ENCODE data around the gene RUNX3.

The RUNX3 gene

DNA sequence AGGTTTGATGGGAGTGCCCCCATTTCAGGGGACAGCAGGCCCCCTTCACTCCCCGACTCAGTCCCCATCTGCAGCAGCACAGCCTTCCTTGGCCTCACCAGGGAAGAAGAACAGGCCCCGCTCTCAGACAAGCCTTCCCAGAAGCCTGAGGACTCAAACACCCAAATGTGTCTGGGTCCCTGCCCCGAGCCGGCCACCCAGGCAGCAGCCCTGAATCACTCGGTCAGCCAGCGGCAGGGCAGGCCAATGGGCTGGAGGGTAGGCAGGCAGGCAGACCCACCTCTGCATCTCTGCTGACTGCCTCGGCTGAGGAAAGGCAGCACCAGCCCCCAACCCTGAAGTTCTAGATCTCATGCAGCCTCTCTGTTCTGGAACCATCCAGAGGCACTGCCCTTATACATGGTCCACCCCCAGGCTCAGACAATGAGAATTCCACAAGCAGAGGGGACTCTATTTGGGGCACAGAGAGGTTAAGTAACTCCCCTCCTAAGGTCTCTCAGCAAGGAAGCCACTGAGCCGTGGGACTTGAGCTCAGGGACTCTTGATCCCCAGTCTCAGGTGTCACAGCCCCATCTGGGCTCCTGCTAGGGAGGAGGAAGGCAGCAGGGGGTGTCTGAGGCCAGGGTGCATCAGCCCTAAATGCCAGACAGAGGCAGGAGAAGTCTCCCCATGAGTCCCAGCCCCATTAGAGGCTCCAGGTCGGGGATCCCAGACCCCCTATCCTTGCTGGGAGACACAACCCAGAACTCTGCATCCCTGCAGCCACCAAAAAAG, 33.2 kb upstream of the RUNX3 start:
- DNase-seq = peak; percentile 24

DNA sequence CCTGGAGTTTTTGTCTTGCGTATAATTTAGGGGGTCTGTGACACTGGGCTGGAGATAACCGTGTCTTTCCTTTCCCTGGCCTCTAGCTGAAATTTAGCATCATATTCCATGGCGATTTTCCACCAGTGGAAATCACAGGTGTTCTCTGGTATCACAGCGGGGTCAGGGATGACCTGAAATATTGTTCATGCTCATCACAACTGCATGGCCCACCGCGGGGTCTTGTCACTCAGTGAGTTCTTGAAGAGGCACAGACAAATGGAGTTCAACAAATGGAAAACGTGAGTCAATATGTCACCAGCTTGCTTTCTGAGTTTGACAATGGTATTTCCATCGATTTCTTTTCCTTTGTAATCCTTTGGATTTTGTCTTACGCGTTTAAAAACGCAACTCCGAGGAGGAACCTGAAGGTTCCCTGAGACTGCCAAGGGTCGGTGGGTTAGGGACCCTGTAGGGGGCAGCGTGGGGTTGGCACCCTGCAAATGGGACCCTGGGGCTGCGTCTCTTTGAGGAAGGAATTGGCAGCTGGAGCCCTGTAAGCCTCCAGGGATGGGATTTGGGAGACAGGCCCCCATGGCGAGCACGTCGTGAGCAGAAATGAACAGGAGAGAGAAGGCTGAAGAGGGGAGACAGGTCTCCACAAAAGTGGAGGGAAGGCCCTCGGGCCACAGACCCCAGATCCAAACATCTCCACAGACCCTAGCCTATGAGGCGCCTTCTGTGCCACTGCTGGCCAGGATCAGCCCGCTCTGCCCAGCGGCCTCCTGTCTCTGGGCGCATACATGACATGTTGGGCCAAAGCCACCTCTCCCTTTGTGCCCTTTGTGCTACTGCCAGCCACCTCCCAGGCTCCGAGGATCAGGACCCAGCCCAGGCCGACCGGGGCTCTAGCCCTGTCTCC, 32.1 kb upstream of the RUNX3 start:
- peak; percentile 56 for DNase-seq

- DNase-seq = no peak
These were observed 31.3 kb upstream of the RUNX3 start for GRCh38 chr1:24961334-24961733.

DNA sequence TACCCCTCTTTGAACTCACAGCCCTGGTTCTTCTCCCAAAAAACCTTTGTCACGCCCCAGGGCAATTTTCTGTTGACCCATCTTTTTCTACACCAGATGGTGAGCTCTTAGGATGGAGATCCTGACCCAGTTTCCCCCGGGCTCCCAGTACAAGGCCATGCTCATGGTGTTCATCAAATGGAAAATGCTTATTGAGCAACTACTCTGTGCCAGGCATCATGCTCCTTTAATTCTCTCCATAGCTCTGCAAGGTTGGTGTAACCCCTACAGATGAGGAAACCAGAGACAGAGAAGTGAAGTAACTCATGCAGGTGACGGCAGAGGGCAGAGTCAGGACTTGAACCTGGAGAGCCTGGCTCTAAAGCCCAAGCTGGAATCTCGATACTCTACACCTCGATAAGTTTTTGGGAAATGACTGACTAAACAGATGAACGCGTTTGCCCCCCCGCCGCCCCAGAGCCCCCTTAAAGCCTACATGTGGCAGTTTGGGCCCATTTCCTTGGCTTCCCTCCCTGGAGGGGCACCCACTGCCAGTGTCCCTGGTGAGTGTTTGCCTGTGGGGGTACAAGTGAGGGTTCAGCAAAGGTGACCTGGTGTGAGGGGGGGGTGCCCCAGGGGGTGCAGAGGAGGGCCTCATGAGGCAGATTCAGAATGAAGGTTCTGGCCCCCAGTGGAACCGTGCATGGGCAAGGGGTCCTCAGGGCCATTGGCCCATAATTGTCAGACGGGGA, 30.2 kb upstream of the RUNX3 start:
- no peak for DNase-seq

GRCh38 chr1:24959623-24959975, 29.5 kb upstream of the RUNX3 start:
- DNase-seq = no peak

DNA sequence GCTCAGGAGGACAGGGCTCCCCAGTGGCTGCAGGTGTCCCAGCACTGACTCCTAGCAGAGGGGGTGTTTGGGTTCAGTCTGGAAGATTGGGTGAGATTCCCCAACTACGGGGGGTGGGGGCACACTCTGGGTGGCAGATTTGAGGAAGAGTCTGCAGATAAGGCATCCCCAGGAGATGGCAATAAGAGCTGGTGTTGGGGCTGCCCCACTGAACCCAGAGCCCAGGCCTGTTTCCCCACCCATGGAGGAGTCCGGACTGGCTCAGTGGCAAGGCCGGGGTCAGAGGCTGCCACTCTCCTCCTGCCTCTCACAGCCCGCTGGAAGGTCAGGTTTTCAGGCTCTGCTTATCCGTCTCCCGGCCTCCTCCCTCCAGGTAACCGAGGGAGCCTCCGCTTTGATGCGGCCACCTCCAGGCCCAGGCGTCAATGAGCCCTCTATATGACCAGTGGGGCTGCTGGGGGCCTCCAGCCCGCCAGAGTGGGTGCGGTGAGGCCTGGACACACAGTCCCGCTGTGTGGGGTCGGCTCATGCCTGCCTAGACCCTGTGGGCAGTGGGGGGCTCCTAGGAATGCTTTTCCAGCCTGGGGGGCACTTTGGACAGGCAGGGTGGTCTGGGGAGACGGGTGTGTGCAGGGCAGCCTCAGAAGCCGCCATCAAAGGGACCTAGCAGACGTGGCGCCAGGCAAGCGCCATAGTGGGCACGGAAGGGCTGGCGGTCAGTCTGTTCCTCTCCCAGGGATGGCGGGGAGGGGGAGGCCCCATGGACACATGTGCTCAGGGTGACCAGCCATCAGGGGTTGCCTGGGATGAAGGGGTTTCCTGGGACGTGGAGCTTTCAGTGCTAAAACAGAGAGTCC, 28.9 kb upstream of the RUNX3 start:
- DNase-seq = no peak

- no peak for DNase-seq
These were observed 28.0 kb upstream of the RUNX3 start for GRCh38 chr1:24957808-24958752.

- no peak for DNase-seq
These were observed 27.1 kb upstream of the RUNX3 start for GRCh38 chr1:24957016-24957807.

DNA sequence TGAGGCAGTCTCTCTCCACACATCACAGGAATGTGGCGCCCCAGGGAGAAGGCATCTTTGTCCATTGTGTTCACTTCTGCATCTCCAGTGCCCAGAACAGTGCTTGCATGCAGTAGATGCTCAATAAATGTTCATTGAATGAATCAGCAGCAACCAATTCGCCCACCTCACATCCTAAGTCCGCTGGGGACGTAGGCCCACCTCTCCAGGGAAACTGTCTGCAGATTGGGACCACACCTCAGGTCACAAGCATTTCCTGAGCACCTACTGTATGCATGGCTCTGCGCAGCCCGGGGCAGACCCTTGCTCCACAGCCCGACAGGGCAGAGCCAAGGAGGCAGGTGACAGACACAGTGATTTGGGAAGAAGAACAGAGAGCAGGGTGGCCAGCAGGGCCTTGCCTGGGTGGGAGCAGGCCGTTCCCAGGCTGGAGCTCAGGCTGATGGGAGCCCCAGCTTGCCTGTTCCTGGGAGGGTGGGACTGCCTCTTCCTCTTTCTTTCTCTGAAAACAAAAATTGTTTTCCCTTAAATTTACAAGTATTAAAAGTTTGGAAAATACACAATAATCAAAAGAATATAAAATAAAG, 25.8 kb upstream of the RUNX3 start:
- DNase-seq = no peak

DNA sequence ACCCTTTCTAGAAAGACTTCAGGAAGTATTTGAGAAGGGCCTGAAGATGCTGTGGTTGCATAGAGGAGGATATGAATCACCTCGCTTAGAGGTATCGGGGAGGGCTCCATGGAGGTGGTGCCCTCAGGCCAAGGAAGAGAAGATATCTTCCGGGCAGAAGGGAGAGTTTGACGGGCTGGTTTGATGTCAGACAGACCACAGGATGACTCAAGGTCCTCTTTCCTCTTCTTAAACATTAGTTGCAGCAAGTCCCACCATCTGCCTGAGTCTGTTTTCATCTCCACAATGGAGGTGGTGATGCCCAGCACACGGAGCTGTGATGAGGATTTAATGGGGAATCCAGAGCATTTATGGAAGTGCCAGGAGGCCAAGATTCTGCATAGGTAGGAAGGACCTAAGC, 25.1 kb upstream of the RUNX3 start:
- peak; percentile 64 for DNase-seq

DNA sequence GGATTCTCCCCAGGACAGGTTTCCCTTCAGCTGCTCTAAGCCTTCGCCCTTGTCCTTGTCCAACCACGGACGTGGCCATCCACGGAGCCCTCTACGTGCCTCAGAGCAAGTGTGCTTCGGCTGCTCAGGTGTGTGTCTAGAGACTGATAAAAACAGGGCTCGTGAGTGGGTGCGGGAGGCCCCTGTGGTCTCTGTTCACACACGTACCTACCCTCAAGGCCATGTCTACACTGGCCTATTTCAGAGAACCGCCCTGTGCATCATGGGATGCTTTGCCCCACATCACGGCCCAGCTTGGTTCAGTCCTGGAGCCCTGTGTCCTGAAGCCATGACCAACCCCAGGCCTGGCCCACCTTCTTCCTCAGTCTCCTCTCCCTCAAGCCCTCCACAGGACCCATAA, 24.6 kb upstream of the RUNX3 start:
- DNase-seq = no peak

DNA sequence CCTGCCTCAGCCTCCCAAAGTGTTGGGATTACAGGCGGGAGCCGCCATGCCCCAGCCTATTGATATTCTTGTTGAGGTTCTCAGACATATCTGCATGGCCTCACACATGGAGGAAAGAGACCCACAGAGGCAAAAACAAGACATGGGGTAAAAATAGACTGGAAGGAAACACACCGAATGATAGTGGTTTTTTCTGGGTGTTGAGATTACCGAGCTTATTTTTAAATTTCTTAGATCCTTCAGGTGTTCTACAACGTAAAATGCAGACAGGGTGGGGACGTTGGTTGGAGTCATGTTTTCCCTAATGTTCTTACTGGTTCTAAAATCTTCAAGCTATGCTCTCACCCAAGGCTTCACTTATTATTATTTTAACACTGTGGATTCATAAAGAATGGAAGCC, 23.9 kb upstream of the RUNX3 start:
- DNase-seq = no peak

DNA sequence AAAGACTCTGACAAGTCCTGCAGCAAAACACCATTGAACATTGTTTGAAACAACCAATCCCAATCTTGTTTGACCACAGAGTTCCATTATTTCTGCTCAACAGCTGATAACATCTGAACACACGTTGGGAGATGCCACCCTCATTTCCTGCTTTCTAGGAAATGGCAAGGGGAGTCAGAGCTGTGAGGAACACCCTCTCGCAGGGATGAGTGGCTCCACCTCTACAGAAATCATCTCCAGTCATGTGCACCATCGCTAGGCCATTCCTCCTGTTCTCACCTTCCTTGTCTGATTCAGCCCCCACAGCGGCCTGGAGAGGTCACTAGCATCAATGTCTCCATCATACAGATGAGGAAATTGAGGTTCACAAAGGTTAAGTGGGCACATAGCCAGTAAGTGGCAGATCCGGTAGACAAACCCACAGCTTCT, 22.4 kb upstream of the RUNX3 start:
- DNase-seq = no peak

GRCh38 chr1:24951810-24952412, 21.8 kb upstream of the RUNX3 start:
- DNase-seq = no peak

- DNase-seq = no peak
These were observed 21.3 kb upstream of the RUNX3 start for GRCh38 chr1:24951337-24951736.

- DNase-seq = no peak
These were observed 19.3 kb upstream of the RUNX3 start for GRCh38 chr1:24949331-24949881.

- DNase-seq = no peak
These were observed 18.2 kb upstream of the RUNX3 start for GRCh38 chr1:24948079-24948827.

GRCh38 chr1:24946861-24947658, 17.0 kb upstream of the RUNX3 start:
- DNase-seq = no peak

Measured in GDM1 (cell line).